NCI-H2081 treated with DMSO at 0.1 percent for 48 hours (cell line): Measurements from ENCODE around the gene ZNF382.
"Not testable (repeated sequence)": the region's sequence is repeated elsewhere in the genome, so short reads cannot be mapped to it uniquely, and the experiment has no call there.

ENCODE experiments used
- DNase-seq: peaks from one replicate; lab custom pipeline; 2025; lab: John Stamatoyannopoulos, UW

The ZNF382 gene

DNA sequence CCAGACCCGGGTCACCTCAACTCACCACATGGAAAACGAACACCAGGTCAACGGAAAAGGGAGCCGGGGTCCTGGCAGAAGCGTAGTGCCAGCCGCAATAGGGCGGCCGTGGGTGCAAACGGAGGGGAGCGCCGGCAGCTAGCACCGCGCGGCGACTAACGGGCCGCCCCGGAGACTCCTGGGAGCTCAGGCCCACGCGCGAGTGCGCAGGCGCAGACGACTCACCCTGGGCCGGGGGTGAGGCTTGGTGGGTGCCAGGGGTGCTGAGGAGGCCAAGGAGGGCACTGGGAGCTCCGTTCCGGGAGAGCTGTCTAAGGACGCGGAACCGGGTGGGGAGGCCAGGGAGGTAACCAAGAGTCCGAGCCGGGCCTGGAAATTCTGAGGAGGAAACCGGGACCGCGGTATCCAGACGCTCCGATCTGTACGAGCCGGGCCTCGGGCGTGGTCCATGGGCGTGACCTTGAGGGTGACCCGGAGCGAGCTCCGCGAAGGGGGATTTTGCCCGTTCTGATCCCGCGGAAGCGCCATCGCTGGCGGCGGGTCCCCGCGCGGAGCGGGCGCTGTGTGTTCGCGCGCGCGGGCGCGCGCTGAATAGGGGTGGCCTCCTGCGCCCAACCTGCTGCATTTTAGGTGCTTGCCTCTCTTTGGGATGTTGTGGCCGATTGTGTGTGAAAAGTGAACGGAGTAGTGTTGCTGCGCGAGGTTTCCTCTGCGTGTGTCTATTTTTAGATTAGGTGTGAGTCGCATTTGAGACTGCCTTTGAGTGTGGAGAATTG is at the start of gene ZNF382:
Gene ZNF382, plus strand, starts transcription at position 213 of the 776 bp plus-strand sequence. CDS start 4,602 bp downstream, outside the sequence.
- DNase-seq = no peak

DNA sequence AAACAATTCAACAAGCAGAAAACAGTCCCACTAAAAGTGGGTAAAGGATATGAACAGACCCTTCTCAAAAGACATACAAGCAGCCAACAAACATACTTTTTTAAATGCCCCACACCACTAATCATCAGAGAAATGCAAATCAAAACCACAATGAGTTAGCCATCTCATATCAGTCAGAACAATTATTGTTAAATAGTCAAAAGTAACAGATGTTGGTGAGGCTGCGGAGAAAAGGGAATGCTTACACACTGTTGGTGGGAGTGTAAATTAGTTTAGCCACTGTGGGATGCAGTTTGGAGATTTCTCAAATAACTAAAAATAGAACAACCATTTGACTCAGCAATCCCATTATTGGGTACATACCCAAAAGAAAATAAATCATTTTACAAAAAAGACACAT is 40.7 kb upstream of the ZNF382 start:
- DNase-seq = no peak

DNA sequence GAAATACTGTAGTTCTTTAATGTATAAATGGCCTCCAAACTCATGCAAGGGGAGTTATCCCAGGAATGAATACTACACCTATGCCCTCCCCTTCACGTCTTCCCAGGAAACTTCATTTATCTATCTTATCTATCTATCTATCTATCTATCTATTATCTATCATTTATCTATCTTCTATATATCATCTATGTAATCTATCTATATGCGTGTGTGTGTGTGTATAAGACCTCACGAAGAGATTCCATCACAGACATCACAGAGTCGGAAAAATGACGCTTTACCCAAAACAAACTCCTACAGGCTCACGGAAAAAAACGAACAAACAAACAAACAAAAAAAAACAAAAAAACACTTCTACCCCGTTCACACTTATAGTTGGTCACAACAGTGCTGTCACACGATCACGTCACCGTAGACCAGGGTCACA is 32.5 kb upstream of the ZNF382 start:
- DNase-seq = no peak

DNA sequence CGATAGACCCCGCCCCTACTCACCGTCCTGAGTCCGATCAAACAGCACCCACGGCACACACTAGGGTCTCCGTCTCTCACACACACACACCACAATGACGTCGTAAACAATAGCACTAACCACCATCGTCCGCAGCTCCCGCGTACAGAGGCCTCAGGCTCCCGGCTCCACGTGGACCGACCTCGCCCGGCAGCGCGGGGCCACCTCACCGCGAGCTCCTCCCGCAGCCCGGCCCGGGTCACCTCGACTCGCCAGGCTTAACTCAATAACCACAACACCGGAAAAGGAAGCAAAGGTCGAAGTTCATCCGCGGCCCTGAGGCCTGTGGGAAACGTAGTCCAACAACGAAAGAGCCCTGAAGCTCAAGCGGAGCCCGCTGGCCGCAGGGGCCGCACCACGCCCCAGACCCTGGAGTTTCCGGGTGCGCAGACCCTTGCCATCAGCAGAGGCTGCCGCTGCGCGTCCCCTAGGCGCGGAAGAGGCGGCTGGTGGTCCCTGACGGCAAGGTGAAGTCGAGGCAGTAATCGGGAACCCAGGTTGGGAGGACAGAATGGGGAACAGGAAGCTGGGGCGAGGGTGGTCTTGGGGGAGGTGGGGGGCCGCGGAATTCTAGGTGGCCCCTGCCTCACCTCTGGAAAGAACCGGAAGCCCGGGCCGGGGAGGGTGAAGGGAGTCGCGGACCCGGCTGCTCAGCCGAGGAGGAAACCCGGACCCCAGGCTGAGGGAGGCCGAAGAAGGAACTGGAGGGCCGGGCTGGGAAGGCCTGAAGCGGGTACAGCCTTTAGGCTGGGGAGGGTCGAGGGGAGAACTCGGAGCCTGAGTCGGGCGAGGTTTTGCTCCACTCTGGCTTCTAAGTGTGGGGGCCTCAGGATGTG is 31.9 kb upstream of the ZNF382 start, which contains the start of gene ZNF529:
Gene ZNF529, minus strand, starts transcription at position 273 of the 875 bp plus-strand sequence. CDS start 946 bp downstream, outside the sequence.
- peak; percentile 35 for DNase-seq

DNA sequence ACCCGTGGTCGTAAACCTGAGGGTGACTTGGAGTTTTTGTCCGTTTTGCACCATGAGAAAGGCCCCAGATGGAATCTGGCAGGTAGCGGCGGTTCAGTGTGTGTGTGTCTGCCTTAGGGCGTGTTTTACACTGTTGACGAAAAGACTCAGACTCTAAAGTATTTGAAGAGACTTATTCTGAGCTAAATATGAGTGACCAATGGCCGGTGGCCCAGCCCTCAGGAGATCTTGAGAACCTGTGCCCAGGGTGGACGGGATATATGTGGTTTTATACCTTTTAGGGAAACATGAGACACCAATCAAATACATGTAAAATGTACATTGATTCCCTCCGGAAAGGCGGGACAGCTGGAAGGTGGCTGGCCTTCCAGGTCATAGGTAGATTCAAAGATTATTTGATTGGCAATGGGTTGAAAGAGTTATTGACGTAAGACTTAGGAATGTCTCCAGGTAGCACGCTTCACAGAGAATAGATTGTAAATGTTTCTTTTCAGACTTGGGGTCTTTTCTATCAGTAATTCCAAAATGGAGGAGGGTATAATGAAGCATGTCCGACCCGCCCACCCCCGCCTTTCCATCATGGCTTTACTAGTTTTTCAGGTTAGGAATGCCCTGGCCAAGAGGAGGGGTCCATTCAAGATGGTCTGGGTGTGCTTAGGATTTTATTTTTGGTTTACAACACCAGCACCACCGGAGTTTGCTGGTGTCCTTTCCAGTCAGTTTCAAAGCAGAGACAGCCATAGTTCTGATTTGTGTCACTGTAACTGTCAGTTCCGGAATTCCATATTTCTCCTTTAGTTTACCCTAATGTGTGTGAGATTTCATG is 31.0 kb upstream of the ZNF382 start:
- no peak for DNase-seq

DNA sequence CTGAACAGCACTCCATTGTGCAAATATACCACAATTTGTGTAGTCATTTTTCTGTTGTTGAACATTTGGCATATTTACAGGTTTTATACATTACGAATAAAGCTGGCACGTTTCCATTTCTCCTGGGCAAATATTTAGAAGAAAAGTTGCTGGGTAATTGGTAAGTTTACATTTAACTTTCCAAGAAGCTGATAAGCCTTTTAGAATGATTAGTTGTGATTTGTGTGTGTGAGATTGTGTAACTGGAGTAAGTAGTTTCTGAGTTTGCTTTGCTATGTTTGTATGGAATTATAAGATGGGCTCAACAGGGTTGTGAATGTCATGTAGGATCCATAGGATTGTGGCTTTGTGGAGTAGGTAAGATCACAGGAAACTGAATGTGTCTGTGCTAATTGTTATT is 30.4 kb upstream of the ZNF382 start:
- DNase-seq = no peak

DNA sequence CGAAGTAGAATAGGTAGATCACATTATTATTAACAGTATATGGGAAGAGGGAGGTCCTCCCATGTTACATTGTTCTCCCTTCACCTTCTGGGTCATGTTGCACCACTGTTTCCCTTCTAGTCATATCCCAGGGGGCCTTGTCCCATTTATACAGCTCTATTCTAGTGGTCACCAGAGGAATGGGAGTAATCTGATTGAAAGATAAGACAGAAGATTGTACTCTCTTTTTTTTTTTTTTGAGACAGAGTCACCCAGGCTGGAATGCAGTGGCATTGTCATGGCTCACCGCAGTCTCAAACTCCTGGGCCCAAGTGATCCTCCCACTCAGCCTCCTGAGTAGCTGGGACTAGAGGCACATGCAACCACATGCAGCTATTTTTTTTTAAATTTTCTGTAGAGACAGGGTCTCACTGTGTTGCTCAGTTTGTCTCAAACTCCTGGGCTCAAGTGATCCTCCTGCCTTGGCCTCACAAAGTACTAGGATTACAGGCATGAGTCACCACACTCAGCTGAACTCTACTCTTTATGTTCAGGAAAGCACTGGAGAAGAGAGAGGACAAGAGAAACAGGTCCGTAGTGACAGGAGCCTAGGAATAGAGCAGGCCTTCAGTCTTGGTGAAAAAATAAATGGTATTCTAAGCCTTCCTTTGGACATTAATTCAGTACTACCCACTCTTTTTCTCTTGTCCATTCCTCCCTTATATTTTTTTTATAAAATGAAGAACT is 27.7 kb upstream of the ZNF382 start:
- no peak for DNase-seq

DNA sequence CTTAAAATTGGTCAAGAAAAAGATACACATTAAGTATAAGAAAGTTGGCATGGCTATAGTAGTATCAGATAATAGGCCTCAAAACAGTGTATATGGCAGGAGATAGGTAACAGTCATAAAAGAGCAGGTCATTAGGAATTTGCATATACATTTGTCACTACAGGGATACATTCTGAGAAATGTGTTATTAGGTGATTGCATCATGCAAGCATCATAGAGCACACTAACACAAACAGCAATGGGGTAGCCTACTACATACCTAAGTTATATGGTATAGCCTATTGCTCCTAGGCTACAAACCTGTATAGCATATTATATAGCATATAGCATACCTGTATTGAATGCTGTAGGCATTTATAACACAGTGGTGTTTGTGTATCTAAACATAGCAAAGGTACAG is 25.9 kb upstream of the ZNF382 start:
- DNase-seq = no peak

DNA sequence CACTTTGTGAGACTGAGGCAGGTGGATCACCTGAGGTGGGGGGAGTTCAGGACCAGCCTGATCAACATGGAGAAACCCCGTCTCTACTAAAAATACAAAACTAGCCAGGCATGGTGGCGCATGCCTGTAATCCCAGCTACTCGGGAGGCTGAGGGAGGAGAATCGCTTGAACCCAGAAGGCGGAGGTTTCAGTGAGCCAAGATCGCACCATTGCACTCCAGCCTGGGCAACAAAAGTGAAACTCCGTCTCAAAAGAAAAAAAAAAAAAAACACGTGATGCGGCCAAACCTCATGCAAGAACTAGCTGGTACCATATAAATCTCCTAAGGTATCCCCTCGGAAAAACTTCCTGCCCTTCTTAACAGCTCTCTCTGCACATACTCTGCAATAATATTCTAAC is 2.4 kb upstream of the ZNF382 start:
- DNase-seq = not testable (repeated sequence)

DNA sequence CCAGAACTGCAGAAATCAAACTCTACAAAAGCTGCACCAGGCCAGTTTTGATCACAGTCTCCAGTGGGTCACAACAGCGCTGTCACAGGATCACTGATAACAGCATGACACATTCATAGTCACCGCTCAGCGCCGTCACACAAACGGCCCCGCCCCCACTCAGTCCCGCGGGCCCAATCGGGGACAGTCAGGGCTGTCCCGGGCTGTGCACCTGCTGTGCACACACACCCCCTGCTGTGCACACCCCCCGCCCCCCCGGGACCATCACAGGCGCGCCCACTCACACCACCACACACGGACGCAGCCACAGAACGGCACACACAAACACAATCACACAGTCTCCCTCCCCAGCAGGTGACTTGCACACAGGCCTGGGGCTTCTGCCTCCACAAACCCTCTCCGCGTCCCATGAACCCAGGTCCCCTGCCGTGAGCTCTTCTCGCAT is 435 bp upstream of the ZNF382 start:
- DNase-seq = no peak

DNA sequence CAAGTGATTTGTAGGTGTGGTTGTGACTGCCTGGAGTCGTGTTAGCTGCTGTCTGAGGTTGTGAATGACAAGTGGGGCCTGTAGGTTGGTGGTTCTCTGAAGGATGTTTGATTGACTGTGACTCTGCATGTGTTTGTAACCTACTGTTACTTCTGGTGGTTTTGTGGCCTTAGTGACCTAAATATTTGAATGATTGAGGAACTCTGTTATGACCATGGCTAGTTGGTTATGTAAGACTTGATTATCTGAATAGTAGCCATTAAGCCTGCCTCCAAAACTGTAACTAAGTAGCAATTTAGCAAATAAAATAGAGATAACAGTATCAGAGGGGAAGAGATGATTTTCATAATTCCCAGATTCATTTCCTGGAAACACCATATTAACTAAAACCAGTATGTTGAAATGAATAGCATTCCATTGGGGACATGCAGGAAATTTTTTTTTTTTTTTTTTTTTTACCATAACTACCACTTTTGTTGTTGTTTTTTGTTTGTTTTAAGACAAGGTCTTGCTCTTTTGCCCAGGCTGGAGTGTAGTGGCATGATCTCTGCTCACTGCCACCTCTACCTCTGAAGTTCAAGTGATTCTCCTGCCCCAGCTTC is 865 bp downstream of the ZNF382 start:
- no peak for DNase-seq

DNA sequence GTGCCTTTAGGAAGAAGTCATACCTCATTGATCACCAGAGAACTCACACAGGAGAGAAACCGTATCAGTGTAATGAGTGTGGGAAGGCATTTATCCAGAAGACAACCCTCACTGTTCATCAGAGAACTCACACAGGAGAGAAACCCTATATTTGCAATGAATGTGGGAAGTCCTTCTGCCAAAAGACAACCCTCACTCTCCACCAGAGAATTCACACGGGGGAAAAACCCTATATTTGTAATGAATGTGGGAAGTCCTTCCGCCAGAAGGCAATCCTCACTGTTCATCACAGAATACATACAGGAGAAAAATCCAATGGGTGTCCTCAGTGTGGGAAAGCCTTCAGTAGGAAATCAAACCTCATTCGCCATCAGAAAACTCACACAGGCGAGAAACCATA is 21.9 kb downstream of the ZNF382 start:
- DNase-seq = no peak

DNA sequence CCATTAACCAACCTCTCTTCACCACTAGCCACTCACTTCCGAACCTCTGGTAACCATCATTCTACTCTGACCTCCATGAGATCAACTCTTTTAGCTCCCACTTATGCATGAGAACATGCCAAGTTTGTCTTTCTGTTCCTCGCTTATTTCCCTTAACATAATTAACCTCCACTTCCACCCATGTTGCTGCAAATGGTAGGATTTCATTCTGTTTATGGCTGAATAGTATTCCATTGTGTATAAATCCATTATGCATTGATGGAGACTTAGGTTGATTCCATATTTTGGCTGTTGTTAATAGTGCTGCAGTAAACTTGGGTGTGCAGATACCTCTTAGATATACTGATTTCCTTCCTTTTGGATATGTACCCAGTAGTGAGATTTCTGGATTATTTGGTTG is 30.2 kb downstream of the ZNF382 start:
- no peak for DNase-seq

DNA sequence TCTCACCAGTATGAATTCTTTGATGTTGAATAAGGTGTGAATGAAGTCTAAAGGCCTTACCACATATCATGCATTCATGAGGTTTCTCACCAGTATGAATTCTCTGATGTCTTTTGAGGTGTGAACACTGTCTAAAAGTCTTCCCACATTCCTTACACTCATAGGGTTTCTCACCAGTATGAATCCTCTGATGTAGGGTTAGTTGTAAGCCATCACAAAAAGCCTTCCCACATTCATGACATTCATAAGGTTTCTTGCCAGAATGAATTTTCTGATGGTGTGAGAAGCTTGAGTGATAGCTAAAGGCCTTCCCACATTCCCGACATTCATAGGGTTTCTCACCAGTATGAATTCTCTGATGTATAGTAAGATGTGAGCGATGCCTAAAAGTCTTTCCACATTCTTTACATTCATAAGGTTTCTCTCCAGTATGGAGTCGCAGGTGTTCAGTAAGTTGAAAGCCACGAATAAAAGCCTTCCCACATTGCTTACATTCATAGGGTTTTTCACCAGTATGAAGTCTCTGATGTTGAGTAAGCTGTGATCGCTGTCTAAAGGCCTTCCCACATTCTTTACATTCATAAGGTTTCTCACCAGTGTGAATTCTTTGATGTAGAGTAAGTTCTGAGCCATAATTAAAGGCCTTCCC is 33.9 kb downstream of the ZNF382 start:
- DNase-seq = no peak

DNA sequence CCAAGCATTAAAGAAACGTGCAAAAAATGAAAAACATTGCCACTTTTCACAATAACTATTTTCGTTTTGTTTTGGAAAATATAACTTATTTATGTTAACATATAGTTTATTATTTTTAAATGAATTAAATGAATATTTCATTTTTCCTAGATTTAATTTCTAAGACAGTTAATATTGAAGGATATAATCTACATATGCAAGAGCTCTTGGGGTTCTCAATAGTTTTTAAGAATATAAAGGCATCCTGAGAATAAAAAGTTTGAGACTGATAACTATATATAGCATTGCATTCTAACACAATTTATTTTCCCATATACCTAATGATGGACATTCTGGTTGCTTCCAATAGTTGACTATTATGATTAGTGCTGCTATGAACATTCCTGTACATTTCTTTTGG is 41.6 kb downstream of the ZNF382 start:
- no peak for DNase-seq

DNA sequence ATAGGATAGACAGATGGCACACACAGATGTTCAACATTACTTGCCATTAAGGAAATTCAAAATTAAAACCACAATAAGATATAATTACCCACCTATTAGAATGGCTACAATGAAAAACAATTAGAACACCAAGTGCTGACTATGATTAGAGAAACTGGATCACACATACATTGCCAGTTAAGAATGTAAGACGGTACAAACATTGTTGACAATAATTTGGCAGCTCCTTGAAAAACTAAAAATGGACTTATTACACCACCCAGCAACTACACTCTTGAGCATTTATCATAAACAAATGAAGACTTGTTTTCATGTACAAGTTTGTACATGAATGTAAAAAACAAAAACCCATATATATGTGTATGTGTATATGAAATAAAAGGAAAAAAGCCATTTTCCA is 47.8 kb downstream of the ZNF382 start:
- no peak for DNase-seq

DNA sequence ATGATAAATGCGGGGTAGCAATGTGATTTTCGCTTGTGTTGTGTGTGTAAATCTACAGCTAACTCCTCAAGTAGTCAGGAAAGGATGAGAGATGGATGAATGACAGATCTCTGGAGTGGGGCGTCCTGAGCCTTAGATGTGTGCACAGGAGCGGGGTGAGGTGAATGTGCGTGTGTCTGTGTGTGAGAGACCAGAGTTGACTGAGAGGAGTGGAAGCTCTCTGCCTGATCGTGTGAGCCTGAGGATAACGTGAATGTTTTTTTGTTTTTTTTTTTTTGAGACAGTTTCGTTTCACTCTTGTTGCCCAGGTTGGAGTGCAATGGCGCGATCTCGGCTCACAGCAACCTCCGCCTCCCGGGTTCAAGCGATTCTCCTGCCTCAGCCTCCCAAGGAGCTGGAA is 60.7 kb downstream of the ZNF382 start:
- DNase-seq = no peak

DNA sequence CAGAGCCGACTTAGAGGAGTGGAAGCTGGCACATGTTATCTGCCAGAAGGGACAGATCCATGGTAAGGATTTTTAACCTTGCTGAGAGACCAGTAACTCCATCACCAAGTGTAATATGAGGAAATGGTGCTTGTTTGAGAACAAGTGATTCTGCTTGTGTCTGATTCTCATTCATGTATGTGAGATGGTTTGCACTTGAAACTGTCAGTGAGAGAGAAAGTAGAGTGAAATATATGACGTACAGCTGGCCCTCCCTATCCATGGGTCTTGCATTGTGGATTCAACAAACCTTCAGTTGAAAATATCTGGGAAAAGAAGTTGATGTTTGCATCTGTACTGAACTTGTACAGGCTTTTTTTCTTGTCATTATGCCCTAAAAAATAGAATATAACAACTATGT is 63.5 kb downstream of the ZNF382 start:
- no peak for DNase-seq

DNA sequence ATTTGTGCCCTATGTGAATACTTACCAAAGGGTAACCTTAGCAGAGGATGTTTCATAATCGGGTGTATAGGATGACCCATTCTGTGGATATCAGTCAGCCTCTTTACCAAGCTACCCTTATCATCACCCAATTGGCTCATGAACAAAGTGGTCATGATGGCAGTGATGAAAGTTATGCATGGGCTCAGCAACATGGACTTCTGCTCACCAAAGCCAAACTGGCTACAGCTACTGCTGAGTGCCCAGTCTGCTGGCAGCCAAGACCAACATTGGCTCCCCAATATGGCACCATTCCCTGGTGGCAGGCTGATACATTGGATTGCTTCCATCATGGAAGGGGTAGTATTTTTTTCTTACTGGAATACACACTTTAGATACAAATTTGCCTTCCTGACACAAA is 67.3 kb downstream of the ZNF382 start:
- no peak for DNase-seq

DNA sequence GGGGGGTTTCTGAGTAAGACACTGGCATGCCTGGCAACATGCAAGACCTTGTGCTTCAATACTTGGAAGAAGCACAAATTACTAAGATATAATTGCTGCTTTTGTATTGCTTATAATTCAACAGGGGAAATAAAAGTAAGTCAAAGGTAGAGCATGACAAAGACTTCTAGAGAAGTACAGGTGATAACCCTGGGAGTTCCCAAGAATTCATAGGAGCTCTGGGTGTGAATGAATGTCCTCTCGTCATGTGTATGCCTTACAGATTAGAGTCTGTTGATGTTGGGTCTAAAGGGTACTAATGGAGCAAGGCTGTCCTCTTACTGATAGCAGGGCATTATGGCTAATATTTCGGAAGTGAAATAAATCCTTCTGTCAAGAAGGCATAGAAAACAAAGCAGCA is 69.1 kb downstream of the ZNF382 start:
- DNase-seq = no peak

DNA sequence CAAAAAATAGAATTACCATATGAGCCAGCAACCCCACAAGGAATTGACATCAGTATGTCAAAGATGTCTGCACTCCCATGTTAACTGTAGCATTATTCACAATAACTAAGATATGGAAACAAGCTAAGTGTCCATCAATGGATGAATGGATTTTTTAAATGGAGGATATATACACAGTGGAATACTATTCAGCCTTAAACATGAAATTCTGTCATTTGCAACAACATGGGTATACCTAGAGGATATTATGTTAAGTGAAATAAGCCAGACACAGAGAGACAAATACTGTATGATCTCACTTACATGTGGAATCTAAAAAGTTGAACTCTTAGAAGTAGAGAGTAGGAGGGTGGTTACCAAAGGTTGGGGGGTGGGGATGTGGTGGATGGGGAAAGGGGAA is 74.3 kb downstream of the ZNF382 start:
- no peak for DNase-seq
